Chondrocyte (in vitro differentiated cells): Measurements from ENCODE around the gene DLG4. TPM values are rescaled to one million over a fixed set of nuclear protein-coding genes. Genes with fewer than 3 reads are reported as not detected.
"Not testable (repeated sequence)": the region's sequence is repeated elsewhere in the genome, so short reads cannot be mapped to it uniquely, and the experiment has no call there.

Source experiments
- DNase-seq: peaks from one replicate; pipeline ENCODE4 v3.0.0; 2021; ENCODE audit warnings: mixed read lengths, low spot score
- H3K27ac Mint-ChIP-seq: one replicate; pipeline ENCODE4 v1.8.0; 2021; ENCODE audit warnings: mild to moderate bottlenecking, moderate library complexity, mixed read lengths; ENCODE audit not compliant: unreplicated experiment
- H3K27me3 Mint-ChIP-seq: 2 replicates; pipeline ENCODE4 v1.8.0; 2021; ENCODE audit warnings: low read depth, mixed read lengths
- H3K36me3 Mint-ChIP-seq: 2 replicates; pipeline ENCODE4 v1.8.0; 2021; ENCODE audit warnings: low read depth, mixed read lengths
- H3K4me1 Mint-ChIP-seq: 2 replicates; pipeline ENCODE4 v1.8.0; 2021; ENCODE audit warnings: low read depth, mild to moderate bottlenecking, mixed read lengths
- H3K4me3 Mint-ChIP-seq: one replicate; pipeline ENCODE4 v1.8.0; 2021; ENCODE audit warnings: mild to moderate bottlenecking, moderate library complexity, mixed read lengths; ENCODE audit not compliant: unreplicated experiment
- H3K9me3 Mint-ChIP-seq: 2 replicates; pipeline ENCODE4 v1.8.0; 2021; ENCODE audit warnings: low read depth, mixed read lengths
- CTCF ChIP-seq: fragments of 200-600 bp; sonication (generic); IDR thresholded peaks from 2 replicates; pipeline ENCODE4 v1.5.0; 2021; ENCODE audit warnings: antibody characterized with exemption, mild to moderate bottlenecking, moderate library complexity
- total RNA-seq: library from RNA; stranded (reverse); gene quantifications from 3 replicates; pipeline ENCODE4 v1.2.1, GENCODE V29; 2021

The DLG4 gene
- total RNA-seq, 1 donor from 2014 or later = 28.3 TPM

- TF ChIP-seq CTCF = no peak
- H3K4me3 Mint-ChIP-seq = no peak overlapping the region
- H3K27ac Mint-ChIP-seq = no peak overlapping the region
- peaks cover under 1% of the 10 kb centered on the region for H3K4me1 Mint-ChIP-seq
- H3K27me3 Mint-ChIP-seq = no peaks in the 10 kb centered on the region
- H3K36me3 Mint-ChIP-seq = no peaks in the 10 kb centered on the region
- no peaks in the 10 kb centered on the region for H3K9me3 Mint-ChIP-seq
- DNase-seq = peak; percentile 2
These were observed 43.4 kb downstream of the DLG4 start for GRCh38 chr17:7176107-7176840.

DNA sequence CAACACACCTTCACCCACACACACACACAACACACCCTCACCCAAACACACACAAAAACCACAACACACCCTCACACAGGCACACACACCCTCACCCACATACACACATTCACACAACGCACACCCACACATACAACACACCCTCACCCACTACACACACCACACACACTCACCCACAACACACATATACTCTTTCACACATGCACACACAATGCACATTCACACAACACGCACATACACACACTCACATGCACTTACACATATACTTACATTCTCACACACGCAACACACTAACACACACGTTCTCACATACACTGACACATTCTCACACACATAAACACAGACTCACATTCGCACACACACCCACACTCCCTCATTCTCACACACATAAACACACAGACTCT, 44.3 kb downstream of the DLG4 start:
- H3K9me3 Mint-ChIP-seq = peaks cover 3% of the 10 kb centered on the region
- H3K4me1 Mint-ChIP-seq = peaks cover 4% of the 10 kb centered on the region
- no peak overlapping the region for H3K27ac Mint-ChIP-seq
- H3K27me3 Mint-ChIP-seq = no peaks in the 10 kb centered on the region
- no peak for TF ChIP-seq CTCF
- no peaks in the 10 kb centered on the region for H3K36me3 Mint-ChIP-seq
- DNase-seq = peak; percentile 10
- no peak overlapping the region for H3K4me3 Mint-ChIP-seq

- DNase-seq = no peak
- Mint-ChIP-seq H3K27me3 (no peaks in the 10 kb centered on the region), H3K4me1 (peaks cover 4% of the 10 kb centered on the region), H3K9me3 (peaks cover 5% of the 10 kb centered on the region), H3K4me3 (no peak overlapping the region), H3K27ac (no peak overlapping the region), H3K36me3 (no peaks in the 10 kb centered on the region)
- TF ChIP-seq CTCF = no peak
These were observed 44.9 kb downstream of the DLG4 start for GRCh38 chr17:7174603-7175326.

- no peaks in the 10 kb centered on the region for H3K27me3 Mint-ChIP-seq
- no peak overlapping the region for H3K27ac Mint-ChIP-seq
- peaks cover 4% of the 10 kb centered on the region for H3K36me3 Mint-ChIP-seq
- no peak overlapping the region for H3K4me3 Mint-ChIP-seq
- no peak for TF ChIP-seq CTCF
- peak; percentile 92 for DNase-seq
- peaks cover 9% of the 10 kb centered on the region for H3K9me3 Mint-ChIP-seq
- H3K4me1 Mint-ChIP-seq = peaks cover 4% of the 10 kb centered on the region
These were observed 45.7 kb downstream of the DLG4 start for GRCh38 chr17:7173687-7174602.

DNA sequence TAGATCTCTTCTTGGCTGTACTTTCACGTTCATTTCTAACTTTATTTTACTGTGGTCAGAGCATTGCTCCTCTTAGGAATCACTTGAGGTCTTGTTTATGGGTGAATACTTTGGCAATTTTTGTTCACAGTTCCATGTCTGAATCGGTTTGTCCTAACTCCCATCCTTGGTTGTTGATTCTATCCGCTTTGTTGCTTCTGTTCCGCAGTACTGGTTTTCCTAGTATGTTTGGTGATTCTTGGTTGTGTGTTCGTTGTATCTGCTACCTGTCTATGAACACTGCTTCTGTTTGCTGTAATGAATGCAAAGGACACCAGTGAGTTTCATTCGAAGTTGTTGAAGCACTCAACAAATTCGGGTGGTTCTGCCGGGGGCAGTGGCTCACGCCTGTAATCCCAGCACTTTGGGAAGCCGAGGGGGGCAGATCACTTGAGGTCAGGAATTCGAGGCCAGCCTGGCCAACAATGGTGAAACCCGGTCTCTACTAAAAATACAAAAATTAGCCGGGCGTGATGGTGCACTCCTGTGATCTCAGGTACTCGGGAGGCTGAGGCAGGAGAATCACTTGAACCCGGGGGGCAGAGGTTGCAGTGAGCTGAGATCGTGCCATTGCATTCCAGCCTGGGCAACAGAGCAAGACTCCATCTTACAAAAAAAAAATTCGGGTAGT, 47.0 kb downstream of the DLG4 start:
- H3K27ac Mint-ChIP-seq, H3K4me1 Mint-ChIP-seq, H3K27me3 Mint-ChIP-seq, H3K36me3 Mint-ChIP-seq, H3K4me3 Mint-ChIP-seq, H3K9me3 Mint-ChIP-seq: not testable (repeated sequence)
- DNase-seq = peak; percentile 29

GRCh38 chr17:7169565-7169908, 50.1 kb downstream of the DLG4 start:
- not testable (repeated sequence) for H3K9me3 Mint-ChIP-seq, H3K27me3 Mint-ChIP-seq, DNase-seq, H3K4me3 Mint-ChIP-seq, H3K36me3 Mint-ChIP-seq, H3K4me1 Mint-ChIP-seq, H3K27ac Mint-ChIP-seq

GRCh38 chr17:7168841-7169564, 50.6 kb downstream of the DLG4 start:
- H3K4me3 Mint-ChIP-seq, DNase-seq, H3K4me1 Mint-ChIP-seq, H3K27me3 Mint-ChIP-seq, H3K36me3 Mint-ChIP-seq, H3K27ac Mint-ChIP-seq, H3K9me3 Mint-ChIP-seq: not testable (repeated sequence)
